Measurements from ENCODE around the gene NUP210.

NUP210 gene

GRCh38 chr3:13346481-13347389 lies 73.4 kb downstream of the NUP210 start:
- no peak for DNase-seq

GRCh38 chr3:13345772-13346171 lies 74.3 kb downstream of the NUP210 start:
- DNase-seq, result no peak

DNA sequence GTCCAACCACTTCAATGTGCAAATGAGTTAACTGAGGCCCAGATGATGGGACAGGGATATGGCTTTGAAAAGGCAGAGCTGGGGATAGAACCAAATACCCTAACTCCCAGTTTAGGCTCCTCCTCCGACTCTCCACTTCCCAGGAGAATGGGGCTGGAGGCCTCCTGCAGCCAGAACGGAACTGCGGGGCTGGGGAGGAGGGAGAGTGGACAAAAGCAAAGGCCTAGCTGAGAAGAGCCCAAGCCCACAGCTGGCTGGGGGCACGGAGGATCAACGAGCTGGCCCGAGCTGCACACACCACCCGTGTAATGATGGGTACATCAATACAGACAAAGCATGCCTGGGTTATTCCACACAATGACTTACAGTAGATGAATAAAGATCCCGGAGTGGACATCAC lies 74.8 kb downstream of the NUP210 start:
- DNase-seq, result no peak

GRCh38 chr3:13344663-13345062 lies 75.5 kb downstream of the NUP210 start:
- DNase-seq, result no peak

DNA sequence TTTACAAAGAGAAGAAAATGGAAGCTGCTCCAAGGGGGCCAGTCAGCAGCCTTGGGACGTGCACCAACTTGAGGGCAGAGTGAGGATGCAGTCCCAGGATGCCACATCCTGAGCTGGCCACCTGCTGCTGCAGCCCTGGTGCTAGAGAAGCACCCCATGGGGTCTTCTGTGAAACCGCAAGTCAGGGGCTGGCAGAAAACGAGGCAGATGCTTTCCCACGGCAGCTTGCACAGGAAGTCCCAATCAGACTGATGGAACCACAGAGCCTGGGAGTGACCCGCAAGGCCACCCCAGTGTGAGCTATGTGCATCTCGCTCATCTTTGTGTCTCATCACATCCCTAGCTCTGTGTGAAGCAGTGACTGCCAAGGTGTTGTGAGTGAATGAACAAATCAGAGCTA lies 76.5 kb downstream of the NUP210 start:
- no peak for DNase-seq

DNA sequence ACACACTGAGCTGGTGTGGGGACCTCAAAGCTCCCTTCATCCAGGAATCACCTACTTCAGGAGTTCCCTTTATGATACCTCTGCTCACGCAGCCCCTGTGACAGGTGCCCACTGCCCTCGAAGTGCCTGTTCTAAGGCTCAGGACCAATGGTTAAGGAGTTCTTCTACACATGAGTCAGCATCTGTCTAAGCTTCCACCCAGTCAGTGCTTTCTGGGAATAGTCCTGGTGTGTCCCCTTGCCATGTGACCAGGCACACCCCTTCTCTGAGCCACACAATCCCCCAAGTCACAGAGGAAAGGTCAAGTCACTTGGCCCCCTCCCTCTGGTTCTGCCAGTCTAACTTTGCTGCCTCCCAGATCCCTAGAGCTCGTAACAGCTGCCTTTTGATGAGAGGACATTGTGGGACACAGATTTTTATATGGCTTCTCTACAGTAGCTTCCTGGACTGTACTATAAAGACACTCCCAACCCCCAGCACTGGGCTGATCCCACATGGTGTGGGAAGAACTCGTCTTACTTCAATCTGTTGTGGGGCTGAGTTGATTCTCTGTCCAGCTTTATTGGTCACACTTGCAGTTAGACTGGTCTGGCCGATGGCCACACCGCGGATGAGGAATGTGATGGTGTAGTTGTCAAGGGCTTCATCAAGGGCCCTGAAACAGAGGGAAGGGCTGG lies 78.8 kb downstream of the NUP210 start:
- no peak for DNase-seq

GRCh38 chr3:13339833-13340232 lies 80.3 kb downstream of the NUP210 start:
- no peak for DNase-seq

DNA sequence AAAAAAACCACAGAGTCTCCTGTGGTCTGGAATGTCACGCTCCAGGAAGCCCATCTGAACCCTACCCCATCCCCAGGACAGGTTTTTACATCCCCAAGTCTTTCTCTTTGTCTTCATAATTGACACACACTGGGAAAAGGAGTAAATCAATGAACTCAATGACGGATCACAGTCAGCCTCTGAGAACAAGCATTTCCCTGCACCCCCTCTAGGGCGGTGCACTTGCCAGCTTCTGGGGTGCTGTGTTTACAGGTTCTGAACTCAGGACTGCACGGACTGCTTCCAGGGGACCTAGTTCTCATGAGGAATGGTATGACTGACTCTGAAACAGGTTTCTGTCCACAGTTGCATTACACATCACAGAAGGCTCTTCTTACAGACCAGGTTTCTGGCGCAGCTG lies 81.1 kb downstream of the NUP210 start:
- no peak for DNase-seq

- no peak for DNase-seq
Observed at GRCh38 chr3:13338231-13338630, 81.9 kb downstream of the NUP210 start.

DNA sequence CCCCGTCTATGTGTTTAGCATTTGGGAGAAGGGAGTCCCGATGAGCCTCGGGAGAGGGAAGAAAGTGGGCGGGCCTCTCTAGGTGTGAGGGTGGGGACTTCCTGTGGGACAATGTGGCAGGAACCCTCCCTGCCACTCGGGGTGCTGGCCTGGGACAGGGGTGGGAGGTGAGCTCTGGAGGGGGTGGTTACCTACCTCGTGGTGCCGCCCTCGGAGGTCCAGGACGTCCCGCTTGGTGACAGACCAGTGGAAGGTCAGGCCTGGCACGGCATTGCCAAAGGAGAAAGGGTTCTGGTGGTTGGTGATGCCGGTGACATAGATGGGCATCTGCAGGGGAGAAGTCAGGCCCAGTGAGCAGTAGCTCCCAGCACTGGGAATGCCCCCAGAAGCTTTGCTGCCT lies 83.5 kb downstream of the NUP210 start:
- DNase-seq, result no peak

DNA sequence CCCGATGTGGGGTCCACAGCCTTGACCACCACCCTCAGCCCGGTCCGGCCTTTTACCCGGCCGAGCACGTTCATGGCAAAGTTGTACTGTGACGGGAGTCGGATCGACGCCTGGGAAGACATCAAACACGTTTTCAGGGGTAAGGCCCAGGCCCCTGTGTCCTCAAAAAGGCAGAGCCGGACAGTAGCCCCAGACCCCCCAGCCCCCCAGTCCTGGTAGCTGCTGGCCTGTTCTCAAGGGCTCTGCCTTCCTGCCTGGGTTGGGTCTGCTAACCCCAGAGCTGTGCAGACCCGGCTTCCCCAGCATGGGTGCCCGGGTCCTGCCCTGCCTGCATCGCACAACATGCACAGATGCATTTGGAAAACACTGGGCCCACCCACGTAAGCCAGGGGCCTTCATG lies 84.6 kb downstream of the NUP210 start:
- DNase-seq, result no peak

GRCh38 chr3:13335059-13335458 lies 85.1 kb downstream of the NUP210 start:
- DNase-seq, result no peak

GRCh38 chr3:13333236-13333897 lies 86.8 kb downstream of the NUP210 start:
- DNase-seq, result no peak

- DNase-seq, result no peak
Observed at GRCh38 chr3:13332740-13333139, 87.4 kb downstream of the NUP210 start.

DNA sequence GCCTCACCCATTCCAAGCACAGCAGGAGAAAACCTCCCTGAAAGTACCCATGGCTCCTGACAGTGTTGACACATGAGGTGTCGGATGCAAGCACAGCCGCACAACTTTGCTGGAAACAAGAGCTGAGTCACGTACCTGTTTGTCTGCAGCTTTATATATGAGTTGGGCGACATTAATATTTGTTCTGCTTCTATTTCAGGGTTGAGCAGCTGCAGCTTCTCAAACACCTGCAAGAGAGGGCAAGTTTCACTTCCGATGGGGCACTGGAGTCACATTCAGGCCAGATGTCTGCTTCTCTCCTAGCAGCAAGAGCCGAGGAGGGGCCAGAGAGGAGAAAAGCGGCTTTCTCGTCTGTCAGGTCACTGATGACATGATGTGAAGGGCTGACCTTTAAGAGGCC lies 88.0 kb downstream of the NUP210 start:
- DNase-seq, result no peak

DNA sequence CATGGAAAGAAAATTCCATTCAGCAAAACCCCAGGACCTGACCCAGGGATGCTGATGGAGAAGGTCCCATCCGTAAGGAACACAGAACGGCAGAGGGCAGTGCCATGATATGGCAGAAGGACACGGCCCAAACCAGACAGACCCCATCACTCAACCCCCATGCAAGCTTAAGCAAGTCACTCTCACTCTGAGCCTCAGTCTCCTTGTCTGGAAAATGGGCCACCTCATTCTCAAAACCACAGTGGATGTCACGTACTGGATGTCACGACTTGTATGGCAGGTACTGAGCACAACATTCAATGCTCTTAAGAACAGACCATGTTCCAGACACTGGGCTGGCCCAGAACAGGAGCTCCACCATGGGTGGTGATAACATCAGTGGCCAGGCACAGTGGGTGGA lies 90.4 kb downstream of the NUP210 start:
- DNase-seq, result no peak

GRCh38 chr3:13325892-13326443 lies 94.2 kb downstream of the NUP210 start:
- DNase-seq, result no peak

GRCh38 chr3:13324835-13325501 lies 95.2 kb downstream of the NUP210 start:
- DNase-seq, result no peak

GRCh38 chr3:13323822-13324221 lies 96.3 kb downstream of the NUP210 start:
- DNase-seq, result no peak

DNA sequence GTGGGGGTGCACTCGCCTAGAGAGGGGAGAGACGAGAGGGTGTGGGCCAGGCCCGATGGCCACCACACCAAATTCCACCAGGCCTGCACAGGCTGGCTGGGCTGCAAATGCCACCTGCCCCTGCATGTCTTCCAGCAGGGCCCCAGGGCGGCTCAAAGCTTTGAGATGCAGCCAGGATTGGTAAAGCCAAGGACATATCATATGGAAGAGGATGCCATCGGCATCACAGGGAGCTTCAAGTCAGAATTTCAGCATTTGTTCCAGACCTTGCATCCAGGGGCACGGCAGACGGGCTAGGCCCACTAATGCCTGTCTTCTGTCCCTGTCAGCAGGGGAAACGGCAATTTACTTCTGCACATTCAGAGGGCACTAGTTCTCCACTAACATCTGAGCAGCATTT lies 97.8 kb downstream of the NUP210 start:
- DNase-seq, result no peak

GRCh38 chr3:13319564-13320220 lies 100.4 kb downstream of the NUP210 start:
- no peak for DNase-seq

Measured in SW 1271 (cell line).